KMS-11 (cell line): Measurements from ENCODE around the gene COBL.

Source experiments
- H2AFZ ChIP-seq: fragments of 200-600 bp; sonication (generic); 2 replicates; pipeline ENCODE4 v1.6.1; 2016; ENCODE audit warnings: antibody characterized with exemption, mixed run types, low read depth
- H3K27ac ChIP-seq: fragments of 200-600 bp; sonication (generic); 2 replicates; pipeline ENCODE4 v1.6.1; 2016; ENCODE audit warnings: mild to moderate bottlenecking, mixed run types
- H3K27me3 ChIP-seq: fragments of 200-600 bp; sonication (generic); 2 replicates; pipeline ENCODE4 v1.6.1; 2017; ENCODE audit warnings: mild to moderate bottlenecking, low read depth, mixed run types, moderate library complexity; ENCODE audit not compliant: insufficient read depth
- H3K36me3 ChIP-seq: fragments of 200-600 bp; sonication (generic); 2 replicates; pipeline ENCODE4 v1.6.1; 2017; ENCODE audit warnings: mild to moderate bottlenecking, mixed run types; ENCODE audit not compliant: insufficient read depth
- H3K4me1 ChIP-seq: fragments of 200-600 bp; sonication (generic); 2 replicates; pipeline ENCODE4 v1.6.1; 2016; ENCODE audit warnings: mild to moderate bottlenecking, low read depth, mixed run types; ENCODE audit not compliant: poor library complexity, severe bottlenecking
- H3K4me2 ChIP-seq: fragments of 200-600 bp; sonication (generic); 2 replicates; pipeline ENCODE4 v1.7.0; 2016; ENCODE audit warnings: mild to moderate bottlenecking, mixed run types
- H3K4me3 ChIP-seq: fragments of 200-600 bp; sonication (generic); IDR thresholded peaks from 2 replicates; pipeline ENCODE4 v1.6.1; 2017; ENCODE audit warnings: low read depth, low read length, mixed read lengths; ENCODE audit not compliant: insufficient read depth
- H3K79me2 ChIP-seq: fragments of 200-600 bp; sonication (generic); 2 replicates; pipeline ENCODE4 v1.6.1; 2016; ENCODE audit warnings: low read depth, mixed run types; ENCODE audit not compliant: insufficient read depth
- H3K9ac ChIP-seq: fragments of 200-600 bp; sonication (generic); 2 replicates; pipeline ENCODE4 v1.6.1; 2016; ENCODE audit warnings: mild to moderate bottlenecking, mixed run types
- H4K20me1 ChIP-seq: fragments of 200-600 bp; sonication (generic); 2 replicates; pipeline ENCODE4 v1.6.1; 2016; ENCODE audit warnings: mild to moderate bottlenecking, mixed run types; ENCODE audit not compliant: insufficient read depth
- TF ChIP-seq, protein P1 (sequence below): fragments of 200-600 bp; sonication (generic); conservative IDR thresholded peaks from 2 replicates; pipeline ENCODE4 v1.6.1; 2017; ENCODE audit warnings: low read depth, mild to moderate bottlenecking, antibody characterized with exemption, low read length, moderate library complexity, mixed read lengths

The COBL gene

GRCh38 chr7:51012569-51013217, 303.9 kb downstream of the COBL start:
- no peaks in the 10 kb centered on the region for H3K79me2 ChIP-seq
- TF ChIP-seq, protein P1, sequence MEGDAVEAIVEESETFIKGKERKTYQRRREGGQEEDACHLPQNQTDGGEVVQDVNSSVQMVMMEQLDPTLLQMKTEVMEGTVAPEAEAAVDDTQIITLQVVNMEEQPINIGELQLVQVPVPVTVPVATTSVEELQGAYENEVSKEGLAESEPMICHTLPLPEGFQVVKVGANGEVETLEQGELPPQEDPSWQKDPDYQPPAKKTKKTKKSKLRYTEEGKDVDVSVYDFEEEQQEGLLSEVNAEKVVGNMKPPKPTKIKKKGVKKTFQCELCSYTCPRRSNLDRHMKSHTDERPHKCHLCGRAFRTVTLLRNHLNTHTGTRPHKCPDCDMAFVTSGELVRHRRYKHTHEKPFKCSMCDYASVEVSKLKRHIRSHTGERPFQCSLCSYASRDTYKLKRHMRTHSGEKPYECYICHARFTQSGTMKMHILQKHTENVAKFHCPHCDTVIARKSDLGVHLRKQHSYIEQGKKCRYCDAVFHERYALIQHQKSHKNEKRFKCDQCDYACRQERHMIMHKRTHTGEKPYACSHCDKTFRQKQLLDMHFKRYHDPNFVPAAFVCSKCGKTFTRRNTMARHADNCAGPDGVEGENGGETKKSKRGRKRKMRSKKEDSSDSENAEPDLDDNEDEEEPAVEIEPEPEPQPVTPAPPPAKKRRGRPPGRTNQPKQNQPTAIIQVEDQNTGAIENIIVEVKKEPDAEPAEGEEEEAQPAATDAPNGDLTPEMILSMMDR: no peak
- no peak overlapping the region for H3K4me2 ChIP-seq
- H3K4me1 ChIP-seq: peaks cover 3% of the 10 kb centered on the region
- no peaks in the 10 kb centered on the region for H3K36me3 ChIP-seq
- no peaks in the 10 kb centered on the region for H4K20me1 ChIP-seq
- H3K27ac ChIP-seq: no peak overlapping the region
- no peaks in the 10 kb centered on the region for H3K27me3 ChIP-seq
- H2AFZ ChIP-seq: no peak overlapping the region
- no peak overlapping the region for H3K9ac ChIP-seq
- H3K4me3 ChIP-seq: no peak overlapping the region

DNA sequence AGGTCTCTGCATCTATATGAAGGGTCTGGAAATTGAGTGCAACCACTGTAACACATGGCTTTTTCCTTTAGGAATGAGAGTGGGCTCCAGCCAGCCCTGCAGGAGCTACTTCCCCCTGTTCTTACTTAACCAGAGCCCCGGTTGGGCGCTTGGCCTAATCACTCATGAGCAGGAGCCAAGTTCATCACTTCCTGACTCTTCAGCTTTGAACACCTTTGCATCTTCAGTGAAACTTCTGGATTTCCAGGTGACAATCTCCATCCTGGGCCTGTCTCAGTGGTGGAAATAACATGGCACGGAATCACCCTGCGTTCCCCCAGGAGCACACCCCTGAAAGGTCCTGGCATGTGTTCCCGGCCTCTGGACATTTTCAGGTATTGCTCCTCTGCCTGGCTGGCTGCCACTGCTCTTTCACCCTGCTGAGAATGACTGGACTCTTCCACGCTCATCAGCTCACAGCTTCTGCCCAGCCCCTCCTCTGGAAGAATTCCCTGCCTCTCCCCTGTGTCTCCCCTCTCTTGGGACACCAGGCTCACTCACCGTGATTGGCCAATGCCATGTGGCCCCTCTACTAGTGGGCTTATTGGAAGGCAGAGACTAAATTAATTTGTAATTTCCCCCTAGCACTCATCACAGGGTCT, 304.8 kb downstream of the COBL start:
- Histone ChIP-seq H3K36me3 (no peaks in the 10 kb centered on the region), H3K4me3 (no peak overlapping the region), H3K79me2 (no peaks in the 10 kb centered on the region), H3K9ac (no peak overlapping the region), H2AFZ (no peak overlapping the region), H3K27me3 (no peaks in the 10 kb centered on the region), H4K20me1 (no peaks in the 10 kb centered on the region), H3K4me2 (no peak overlapping the region), H3K27ac (no peak overlapping the region), H3K4me1 (no peaks in the 10 kb centered on the region)
- TF ChIP-seq, protein P1: no peak

DNA sequence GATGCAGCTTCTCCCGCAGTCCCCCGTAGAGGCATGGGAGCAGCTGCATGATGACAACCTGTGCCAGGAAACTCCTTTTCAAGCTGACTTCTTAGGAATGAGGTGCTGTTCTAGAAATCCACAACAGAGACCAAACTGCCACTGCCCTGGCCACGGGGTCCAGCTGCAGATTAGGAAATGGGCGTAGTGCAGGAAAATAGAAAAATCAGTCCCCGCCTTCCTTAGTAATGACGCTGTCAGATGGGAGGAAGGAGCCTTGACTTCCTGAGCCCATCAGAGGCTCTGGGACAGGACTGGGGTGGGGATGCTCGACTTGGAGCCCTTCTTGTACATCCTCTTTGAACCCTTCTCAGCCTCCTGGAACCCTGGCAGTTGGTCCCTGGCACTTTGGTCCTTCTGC, 306.1 kb downstream of the COBL start:
- Histone ChIP-seq H3K4me1 (no peaks in the 10 kb centered on the region), H2AFZ (no peak overlapping the region), H3K36me3 (no peaks in the 10 kb centered on the region), H3K9ac (no peak overlapping the region), H3K4me2 (no peak overlapping the region), H3K4me3 (no peak overlapping the region), H3K79me2 (no peaks in the 10 kb centered on the region), H4K20me1 (no peaks in the 10 kb centered on the region), H3K27me3 (no peaks in the 10 kb centered on the region), H3K27ac (no peak overlapping the region)
- TF ChIP-seq, protein P1: no peak

- Histone ChIP-seq H3K27me3 (no peaks in the 10 kb centered on the region), H3K4me2 (no peak overlapping the region), H2AFZ (no peak overlapping the region), H3K4me3 (no peak overlapping the region), H3K9ac (no peak overlapping the region), H3K27ac (no peak overlapping the region), H4K20me1 (no peaks in the 10 kb centered on the region), H3K4me1 (no peaks in the 10 kb centered on the region), H3K36me3 (no peaks in the 10 kb centered on the region), H3K79me2 (no peaks in the 10 kb centered on the region)
- TF ChIP-seq, protein P1: no peak
These were observed 306.7 kb downstream of the COBL start for GRCh38 chr7:51009716-51010496.
